Tibial nerve (tissue), 3 donors: Measurements from ENCODE around the gene CEP43.

ENCODE experiments used
- POLR2A ChIP-seq, 2 donors: fragments of 450-650 bp; IDR thresholded peaks; one replicate each; pipeline ENCODE4 v1.6.1; 2017; ENCODE audit warnings: antibody characterized with exemption in 2 of 2, mild to moderate bottlenecking in 2 of 2, moderate library complexity in 2 of 2
- TF ChIP-seq, protein P1 (sequence below), 5 experiments: fragments of 200-600 bp in 3 of 5; fragments of 450-650 bp in 2 of 5; sonication (generic) in 3 of 5; IDR thresholded peaks; one replicate each; pipeline ENCODE4 v1.5.1; 2016 to 2019; ENCODE audit warnings: antibody characterized with exemption in 5 of 5, mild to moderate bottlenecking in 3 of 5, moderate library complexity in 2 of 5

DNA sequence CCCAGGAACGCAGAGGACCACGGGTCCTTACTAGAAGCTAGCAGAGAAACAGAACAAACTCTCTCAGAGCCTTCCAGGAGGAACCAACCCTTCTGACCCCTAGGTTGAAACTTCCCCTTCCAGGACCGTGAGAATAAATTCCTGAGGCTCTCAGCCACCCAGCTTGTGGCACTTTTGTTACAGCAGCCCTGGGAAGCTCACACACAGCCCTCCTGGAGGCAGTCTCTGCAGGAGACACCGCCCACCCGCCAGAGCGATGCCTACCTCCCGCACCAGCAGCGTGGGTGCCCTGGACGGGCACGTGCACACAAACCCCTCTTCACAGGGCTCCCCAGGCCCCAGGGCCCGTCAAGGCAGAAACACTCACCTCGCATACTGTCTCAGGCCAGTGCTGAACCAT, 47.1 kb upstream of the CEP43 start:
- TF ChIP-seq, protein P1, sequence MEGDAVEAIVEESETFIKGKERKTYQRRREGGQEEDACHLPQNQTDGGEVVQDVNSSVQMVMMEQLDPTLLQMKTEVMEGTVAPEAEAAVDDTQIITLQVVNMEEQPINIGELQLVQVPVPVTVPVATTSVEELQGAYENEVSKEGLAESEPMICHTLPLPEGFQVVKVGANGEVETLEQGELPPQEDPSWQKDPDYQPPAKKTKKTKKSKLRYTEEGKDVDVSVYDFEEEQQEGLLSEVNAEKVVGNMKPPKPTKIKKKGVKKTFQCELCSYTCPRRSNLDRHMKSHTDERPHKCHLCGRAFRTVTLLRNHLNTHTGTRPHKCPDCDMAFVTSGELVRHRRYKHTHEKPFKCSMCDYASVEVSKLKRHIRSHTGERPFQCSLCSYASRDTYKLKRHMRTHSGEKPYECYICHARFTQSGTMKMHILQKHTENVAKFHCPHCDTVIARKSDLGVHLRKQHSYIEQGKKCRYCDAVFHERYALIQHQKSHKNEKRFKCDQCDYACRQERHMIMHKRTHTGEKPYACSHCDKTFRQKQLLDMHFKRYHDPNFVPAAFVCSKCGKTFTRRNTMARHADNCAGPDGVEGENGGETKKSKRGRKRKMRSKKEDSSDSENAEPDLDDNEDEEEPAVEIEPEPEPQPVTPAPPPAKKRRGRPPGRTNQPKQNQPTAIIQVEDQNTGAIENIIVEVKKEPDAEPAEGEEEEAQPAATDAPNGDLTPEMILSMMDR (IDR thresholded peaks at IDR 0.05): no peak
- TF ChIP-seq POLR2A (IDR thresholded peaks at IDR 0.05): no peak
